Measurements from ENCODE around the gene OPN1MW2.
"Not testable (repeated sequence)": the region's sequence is repeated elsewhere in the genome, so short reads cannot be mapped to it uniquely, and the experiment has no call there.

Gene OPN1MW2

DNA sequence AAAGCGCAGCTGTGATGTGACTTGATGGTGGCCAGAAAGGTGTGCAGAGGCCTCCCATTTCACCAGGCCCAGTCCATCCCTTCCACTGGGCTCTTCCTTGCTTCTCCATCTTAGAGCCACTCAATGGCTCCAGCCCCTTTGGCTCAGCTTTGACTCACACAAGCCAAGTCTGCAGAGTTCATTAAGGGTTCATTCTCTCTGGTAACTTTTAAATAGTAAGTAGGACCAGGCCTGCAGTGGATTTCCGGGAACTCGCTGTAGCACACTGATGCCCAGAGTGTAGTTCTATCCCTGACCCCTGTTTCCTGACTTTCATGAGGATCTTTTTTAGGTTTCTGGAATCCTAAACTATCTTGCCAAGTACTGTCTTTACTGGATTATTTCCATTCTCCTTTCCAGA, 11.9 kb downstream of the OPN1MW2 start:
- H3K9ac ChIP-seq (ENCODE audit: low read length); H3K27me3 ChIP-seq (ENCODE audit: control insufficient read depth, insufficient read depth, low read length); H3K9me3 ChIP-seq (ENCODE audit: control insufficient read depth, low read length); H3K4me3 ChIP-seq (ENCODE audit: low read length); H3K36me3 ChIP-seq (ENCODE audit: control insufficient read depth, insufficient read depth, low read length); H3K4me1 ChIP-seq (ENCODE audit: control insufficient read depth, insufficient read depth, low read length): not testable (repeated sequence)

DNA sequence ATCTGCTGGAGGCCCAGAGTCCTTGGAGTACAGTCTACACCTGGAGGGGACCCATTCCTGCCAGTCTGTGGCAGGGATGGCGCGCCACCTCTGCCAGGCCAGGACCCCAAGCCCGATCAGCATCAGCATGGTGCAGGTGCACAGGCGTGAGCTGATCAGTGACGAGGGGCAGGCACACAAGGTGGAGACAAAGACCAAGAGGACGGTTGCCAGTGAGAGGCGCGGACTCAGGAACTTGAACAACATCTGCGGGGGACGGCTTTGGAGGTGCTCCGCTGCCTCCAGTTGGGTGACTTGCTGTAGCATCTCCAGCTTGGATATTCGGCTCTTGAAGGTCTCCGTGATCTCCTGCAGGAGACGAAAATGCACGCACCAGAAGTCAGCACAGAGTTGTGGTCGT, 14.1 kb downstream of the OPN1MW2 start:
- not testable (repeated sequence) for H3K4me3 ChIP-seq (ENCODE audit: low read length); H3K4me1 ChIP-seq (ENCODE audit: control insufficient read depth, insufficient read depth, low read length); H3K36me3 ChIP-seq (ENCODE audit: control insufficient read depth, insufficient read depth, low read length); H3K9me3 ChIP-seq (ENCODE audit: control insufficient read depth, low read length); H3K27me3 ChIP-seq (ENCODE audit: control insufficient read depth, insufficient read depth, low read length); H3K9ac ChIP-seq (ENCODE audit: low read length)

GRCh38 chrX:154238939-154239559, 19.5 kb downstream of the OPN1MW2 start:
- not testable (repeated sequence) for H3K9me3 ChIP-seq (ENCODE audit: control insufficient read depth, low read length); H3K4me1 ChIP-seq (ENCODE audit: control insufficient read depth, insufficient read depth, low read length); H3K4me3 ChIP-seq (ENCODE audit: low read length); H3K36me3 ChIP-seq (ENCODE audit: control insufficient read depth, insufficient read depth, low read length); H3K9ac ChIP-seq (ENCODE audit: low read length); H3K27me3 ChIP-seq (ENCODE audit: control insufficient read depth, insufficient read depth, low read length)

- not testable (repeated sequence) for H3K4me1 ChIP-seq (ENCODE audit: control insufficient read depth, insufficient read depth, low read length)
Measured at GRCh38 chrX:154239982-154240503, 20.5 kb downstream of the OPN1MW2 start.

GRCh38 chrX:154247377-154248045, 28.0 kb downstream of the OPN1MW2 start:
- not testable (repeated sequence) for H3K27me3 ChIP-seq (ENCODE audit: control insufficient read depth, insufficient read depth, low read length); H3K4me1 ChIP-seq (ENCODE audit: control insufficient read depth, insufficient read depth, low read length); H3K9me3 ChIP-seq (ENCODE audit: control insufficient read depth, low read length); H3K36me3 ChIP-seq (ENCODE audit: control insufficient read depth, insufficient read depth, low read length); H3K4me3 ChIP-seq (ENCODE audit: low read length); H3K9ac ChIP-seq (ENCODE audit: low read length)

More at GRCh38 chrX:154239982-154240503, 20.5 kb downstream of the OPN1MW2 start:
- not testable (repeated sequence) for H3K4me3 ChIP-seq (ENCODE audit: low read length); H3K9me3 ChIP-seq (ENCODE audit: control insufficient read depth, low read length); H3K27me3 ChIP-seq (ENCODE audit: control insufficient read depth, insufficient read depth, low read length); H3K36me3 ChIP-seq (ENCODE audit: control insufficient read depth, insufficient read depth, low read length); H3K9ac ChIP-seq (ENCODE audit: low read length)

DNA sequence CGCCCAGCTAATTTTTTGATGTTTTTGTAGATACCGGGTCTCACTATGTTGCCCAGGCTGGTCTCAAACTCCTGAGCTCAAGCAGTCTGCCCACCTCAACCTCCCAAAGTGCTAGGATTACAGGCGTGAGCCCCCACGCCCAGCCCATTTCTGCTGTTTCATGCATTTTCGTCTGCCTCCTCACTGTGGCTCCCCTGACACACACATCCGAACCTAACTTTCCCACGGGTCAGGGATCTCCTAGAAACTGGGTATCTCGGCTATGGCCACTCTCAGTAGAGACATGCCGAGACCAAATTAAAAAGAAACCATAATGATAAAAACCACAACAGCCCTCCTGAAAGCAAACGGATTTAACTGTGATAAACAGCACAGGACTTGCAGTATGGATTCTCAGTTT, 28.5 kb downstream of the OPN1MW2 start:
- not testable (repeated sequence) for H3K36me3 ChIP-seq (ENCODE audit: control insufficient read depth, insufficient read depth, low read length); H3K4me1 ChIP-seq (ENCODE audit: control insufficient read depth, insufficient read depth, low read length); H3K27me3 ChIP-seq (ENCODE audit: control insufficient read depth, insufficient read depth, low read length); H3K9ac ChIP-seq (ENCODE audit: low read length); H3K4me3 ChIP-seq (ENCODE audit: low read length); H3K9me3 ChIP-seq (ENCODE audit: control insufficient read depth, low read length)

- H3K36me3 ChIP-seq (ENCODE audit: control insufficient read depth, insufficient read depth, low read length); H3K27me3 ChIP-seq (ENCODE audit: control insufficient read depth, insufficient read depth, low read length); H3K4me3 ChIP-seq (ENCODE audit: low read length); H3K4me1 ChIP-seq (ENCODE audit: control insufficient read depth, insufficient read depth, low read length); H3K9me3 ChIP-seq (ENCODE audit: control insufficient read depth, low read length); H3K9ac ChIP-seq (ENCODE audit: low read length): not testable (repeated sequence)
Measured at GRCh38 chrX:154257282-154257681, 37.7 kb downstream of the OPN1MW2 start, which contains the start of gene OPN1MW3. OPN1MW3 (plus strand) TSS chrX:154257582; CDS start chrX:154257620, 38 bp downstream.

GRCh38 chrX:154258711-154259110, 39.2 kb downstream of the OPN1MW2 start:
- H3K27me3 ChIP-seq (ENCODE audit: control insufficient read depth, insufficient read depth, low read length); H3K9me3 ChIP-seq (ENCODE audit: control insufficient read depth, low read length); H3K4me1 ChIP-seq (ENCODE audit: control insufficient read depth, insufficient read depth, low read length); H3K36me3 ChIP-seq (ENCODE audit: control insufficient read depth, insufficient read depth, low read length); H3K4me3 ChIP-seq (ENCODE audit: low read length); H3K9ac ChIP-seq (ENCODE audit: low read length): not testable (repeated sequence)

DNA sequence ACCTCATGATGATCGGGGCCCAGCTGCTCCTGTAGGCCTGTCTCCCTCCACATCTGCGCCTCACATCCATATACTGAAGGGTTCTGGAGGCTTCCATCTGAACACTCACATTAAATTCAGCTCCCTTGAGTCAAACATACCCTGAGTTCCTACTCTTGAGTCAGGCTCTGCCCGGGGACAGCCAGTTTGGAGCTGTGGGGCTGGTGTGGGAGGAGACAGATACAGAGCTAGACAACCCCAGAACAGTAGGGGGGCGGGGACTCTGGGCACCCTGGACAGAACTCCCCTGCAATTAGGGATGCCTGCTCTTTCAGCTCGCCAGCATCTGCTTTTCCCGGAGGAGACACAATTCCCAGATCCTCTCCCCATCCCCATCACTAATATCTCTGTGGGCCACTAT, 43.5 kb downstream of the OPN1MW2 start:
- not testable (repeated sequence) for H3K36me3 ChIP-seq (ENCODE audit: control insufficient read depth, insufficient read depth, low read length); H3K4me1 ChIP-seq (ENCODE audit: control insufficient read depth, insufficient read depth, low read length); H3K27me3 ChIP-seq (ENCODE audit: control insufficient read depth, insufficient read depth, low read length); H3K4me3 ChIP-seq (ENCODE audit: low read length); H3K9me3 ChIP-seq (ENCODE audit: control insufficient read depth, low read length); H3K9ac ChIP-seq (ENCODE audit: low read length)

GRCh38 chrX:154269245-154269644, 49.7 kb downstream of the OPN1MW2 start:
- not testable (repeated sequence) for H3K9me3 ChIP-seq (ENCODE audit: control insufficient read depth, low read length); H3K27me3 ChIP-seq (ENCODE audit: control insufficient read depth, insufficient read depth, low read length); H3K9ac ChIP-seq (ENCODE audit: low read length); H3K4me3 ChIP-seq (ENCODE audit: low read length); H3K36me3 ChIP-seq (ENCODE audit: control insufficient read depth, insufficient read depth, low read length); H3K4me1 ChIP-seq (ENCODE audit: control insufficient read depth, insufficient read depth, low read length)
